ENCODE results near the gene FRMD4A. TPM values are rescaled to one million over a fixed set of nuclear protein-coding genes. Genes with fewer than 3 reads are reported as not detected.
A peak's percentile ranks its signal among the peaks of the same experiment; 100 is the strongest.

FRMD4A gene
- total RNA-seq, 4 donors from 2014 or later = 13.7 to 27.2 (median 19.6) TPM

DNA sequence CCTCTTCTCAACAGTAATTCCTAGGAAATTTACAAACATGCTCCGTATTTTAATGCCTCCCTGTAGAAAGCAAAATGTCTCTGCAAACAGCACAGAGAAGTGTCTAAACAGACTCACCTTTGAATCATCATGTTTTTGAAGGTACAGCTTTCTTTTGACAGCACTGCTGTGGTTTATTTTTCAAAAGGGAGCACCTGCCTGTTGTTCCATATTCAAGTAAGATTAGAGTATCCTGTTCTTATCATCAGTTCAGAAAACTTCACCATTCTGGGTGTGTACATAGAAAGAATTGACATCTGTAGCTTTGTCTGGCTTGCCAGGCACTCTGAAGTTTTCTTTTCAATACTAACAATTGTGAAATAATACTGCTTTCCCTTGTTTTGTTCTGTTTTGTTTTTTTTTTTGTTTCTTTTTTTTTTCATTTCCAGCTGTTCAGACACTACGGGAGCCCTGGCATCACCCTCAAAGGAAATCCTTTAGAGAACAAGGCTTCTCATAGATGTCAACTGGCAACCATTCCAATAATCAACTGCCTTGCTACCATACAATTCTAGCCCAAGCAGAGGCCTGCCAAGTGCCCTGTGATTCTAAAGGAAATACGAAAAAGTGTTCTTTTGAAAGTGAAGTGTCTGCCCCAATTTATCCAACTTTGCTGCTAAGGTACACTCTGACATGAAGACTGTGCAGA is 468.0 kb downstream of the FRMD4A start:
- WGBS, 2 donors (ENCODE audit: low coverage in 1 of 2) = 60 to 67% methylated on average over 1 to 2 of the region's 3 CpGs
- Histone ChIP-seq H3K4me3 (no peak overlapping the region), H3K4me1 (peaks cover 0 to 30% (median 3%) of the 10 kb centered on the region in 3 donors), H3K27ac (peak overlapping the region in 1 of 4 donors; percentile 5), H3K27me3 (no peaks in the 10 kb centered on the region), H3K9me3 (no peaks in the 10 kb centered on the region), H3K36me3 (no peaks in the 10 kb centered on the region)
- ATAC-seq = no peak
- TF ChIP-seq, protein P1, sequence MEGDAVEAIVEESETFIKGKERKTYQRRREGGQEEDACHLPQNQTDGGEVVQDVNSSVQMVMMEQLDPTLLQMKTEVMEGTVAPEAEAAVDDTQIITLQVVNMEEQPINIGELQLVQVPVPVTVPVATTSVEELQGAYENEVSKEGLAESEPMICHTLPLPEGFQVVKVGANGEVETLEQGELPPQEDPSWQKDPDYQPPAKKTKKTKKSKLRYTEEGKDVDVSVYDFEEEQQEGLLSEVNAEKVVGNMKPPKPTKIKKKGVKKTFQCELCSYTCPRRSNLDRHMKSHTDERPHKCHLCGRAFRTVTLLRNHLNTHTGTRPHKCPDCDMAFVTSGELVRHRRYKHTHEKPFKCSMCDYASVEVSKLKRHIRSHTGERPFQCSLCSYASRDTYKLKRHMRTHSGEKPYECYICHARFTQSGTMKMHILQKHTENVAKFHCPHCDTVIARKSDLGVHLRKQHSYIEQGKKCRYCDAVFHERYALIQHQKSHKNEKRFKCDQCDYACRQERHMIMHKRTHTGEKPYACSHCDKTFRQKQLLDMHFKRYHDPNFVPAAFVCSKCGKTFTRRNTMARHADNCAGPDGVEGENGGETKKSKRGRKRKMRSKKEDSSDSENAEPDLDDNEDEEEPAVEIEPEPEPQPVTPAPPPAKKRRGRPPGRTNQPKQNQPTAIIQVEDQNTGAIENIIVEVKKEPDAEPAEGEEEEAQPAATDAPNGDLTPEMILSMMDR (IDR thresholded peaks at IDR 0.05) = no peak
- TF ChIP-seq POLR2A (IDR thresholded peaks at IDR 0.05) (no peak), POLR2AphosphoS5 (IDR thresholded peaks at IDR 0.05) (no peak), EP300 (IDR thresholded peaks at IDR 0.05) (no peak)

- ATAC-seq = no peak
- H3K36me3 ChIP-seq = no peaks in the 10 kb centered on the region
- no peak overlapping the region for H3K27ac ChIP-seq
- no peaks in the 10 kb centered on the region for H3K9me3 ChIP-seq
- peaks cover 0 to 21% (median 3%) of the 10 kb centered on the region in 3 donors for H3K4me1 ChIP-seq
- TF ChIP-seq POLR2A (IDR thresholded peaks at IDR 0.05) = no peak
- TF ChIP-seq POLR2AphosphoS5 (IDR thresholded peaks at IDR 0.05) = no peak
- TF ChIP-seq, protein P1 (IDR thresholded peaks at IDR 0.05) = no peak
- TF ChIP-seq EP300 (IDR thresholded peaks at IDR 0.05) = no peak
- no peak overlapping the region for H3K4me3 ChIP-seq
- H3K27me3 ChIP-seq = no peaks in the 10 kb centered on the region
- WGBS, 2 donors (ENCODE audit: low coverage in 1 of 2) = 93 to 100% methylated on average over 1 to 3 of the region's 14 CpGs
Observed at GRCh38 chr10:13860886-13861285, 469.8 kb downstream of the FRMD4A start.

DNA sequence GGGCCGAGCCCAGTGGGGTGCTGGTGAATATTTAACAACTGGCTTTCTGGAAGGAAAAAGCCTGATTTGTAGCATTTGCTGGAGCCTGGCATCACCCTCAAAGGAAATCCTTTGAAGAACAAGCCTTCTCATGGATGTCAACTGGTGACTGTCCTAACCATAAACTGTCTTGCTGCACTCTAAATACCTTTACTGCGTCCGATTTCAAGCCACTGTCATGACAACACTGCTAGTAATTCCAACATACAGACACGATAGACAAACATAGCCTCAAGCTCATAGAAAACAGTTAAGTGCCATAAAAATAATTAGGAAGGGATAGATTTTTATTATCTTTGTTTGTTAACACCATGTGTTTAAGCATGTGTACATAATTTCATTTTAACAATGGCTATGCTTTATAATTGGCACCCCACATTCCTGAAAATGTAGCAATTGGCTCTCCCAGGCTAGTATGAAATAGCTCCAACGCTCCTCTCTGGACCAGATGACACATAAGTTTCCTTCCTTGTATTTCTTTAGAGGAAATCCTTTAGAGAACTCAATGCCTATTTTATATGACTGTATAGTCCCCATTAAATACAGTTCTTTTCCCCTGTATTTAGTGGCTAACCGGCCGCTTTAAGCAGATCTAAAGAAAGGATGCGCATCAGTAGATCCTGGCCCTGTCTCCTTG is 470.6 kb downstream of the FRMD4A start:
- WGBS, 2 donors (ENCODE audit: low coverage in 1 of 2) = 63 to 73% methylated on average over 6 to 8 of the region's 8 CpGs
- Histone ChIP-seq H3K4me3 (no peak overlapping the region), H3K4me1 (peaks cover 0 to 21% (median 3%) of the 10 kb centered on the region in 3 donors), H3K27me3 (no peaks in the 10 kb centered on the region), H3K36me3 (no peaks in the 10 kb centered on the region), H3K9me3 (no peaks in the 10 kb centered on the region), H3K27ac (no peak overlapping the region)
- ATAC-seq = no peak
- TF ChIP-seq EP300 (IDR thresholded peaks at IDR 0.05) (no peak), POLR2AphosphoS5 (IDR thresholded peaks at IDR 0.05) (no peak), POLR2A (IDR thresholded peaks at IDR 0.05) (no peak)
- TF ChIP-seq, protein P1 (IDR thresholded peaks at IDR 0.05) = no peak

- Histone ChIP-seq H3K36me3 (no peaks in the 10 kb centered on the region), H3K4me1 (peaks cover 0 to 32% (median 3%) of the 10 kb centered on the region in 3 donors), H3K9me3 (no peaks in the 10 kb centered on the region), H3K4me3 (no peak overlapping the region), H3K27me3 (no peaks in the 10 kb centered on the region), H3K27ac (no peak overlapping the region)
- no peak for ATAC-seq
- TF ChIP-seq, protein P1 (IDR thresholded peaks at IDR 0.05) = no peak
- no peak for TF ChIP-seq EP300 (IDR thresholded peaks at IDR 0.05)
- TF ChIP-seq POLR2A (IDR thresholded peaks at IDR 0.05) = no peak
- no peak for TF ChIP-seq POLR2AphosphoS5 (IDR thresholded peaks at IDR 0.05)
- 80% methylated on average over 6 of the region's 11 CpGs; no CpG with 5 or more reads in 1 of the 2 donors for WGBS, 2 donors (ENCODE audit: low coverage in 1 of 2)
Observed at GRCh38 chr10:13858709-13859108, 472.0 kb downstream of the FRMD4A start.
